Ovary (tissue), 3 donors: ENCODE results near the gene TIMM10.

ENCODE experiments used
- CTCF ChIP-seq, 3 donors: fragments of 450-650 bp in 2 of 3; fragments of 200-600 bp in 1 of 3; IDR thresholded peaks; one replicate each; pipeline versions ENCODE4 v1.5.1 to v1.8.0; 2016 to 2022; ENCODE audit warnings: antibody characterized with exemption in 3 of 3, mild to moderate bottlenecking in 1 of 3
- EP300 ChIP-seq: sonication (generic); formaldehyde crosslinking; IDR thresholded peaks from one replicate; pipeline ENCODE4 v1.6.1; 2017; ENCODE audit warnings: antibody characterized with exemption
- POLR2A ChIP-seq: fragments of 450-650 bp; IDR thresholded peaks from one replicate; pipeline ENCODE4 v1.6.1; 2017; ENCODE audit warnings: antibody characterized with exemption, mild to moderate bottlenecking, moderate library complexity
- donor health status: DM: no; HTN: no; CAD: no.

GRCh38 chr11:57556041-57556440, 25.5 kb upstream of the TIMM10 start:
- TF ChIP-seq CTCF (IDR thresholded peaks at IDR 0.05) (no peak), POLR2A (no peak), EP300 (no peak)
